PC-9 (cell line): ENCODE data around the gene MAN2A1.

Source experiments
- EZH2 ChIP-seq: fragments of 200-600 bp; sonication (generic); IDR thresholded peaks from 2 replicates; pipeline ENCODE4 v1.8.0; 2017; ENCODE audit warnings: antibody characterized with exemption, low read depth
- TF ChIP-seq, protein P1 (sequence below): fragments of 200-600 bp; sonication (generic); conservative IDR thresholded peaks from 2 replicates; pipeline ENCODE4 v1.6.1; 2017; ENCODE audit warnings: mixed run types, antibody characterized with exemption, mild to moderate bottlenecking, moderate library complexity

DNA sequence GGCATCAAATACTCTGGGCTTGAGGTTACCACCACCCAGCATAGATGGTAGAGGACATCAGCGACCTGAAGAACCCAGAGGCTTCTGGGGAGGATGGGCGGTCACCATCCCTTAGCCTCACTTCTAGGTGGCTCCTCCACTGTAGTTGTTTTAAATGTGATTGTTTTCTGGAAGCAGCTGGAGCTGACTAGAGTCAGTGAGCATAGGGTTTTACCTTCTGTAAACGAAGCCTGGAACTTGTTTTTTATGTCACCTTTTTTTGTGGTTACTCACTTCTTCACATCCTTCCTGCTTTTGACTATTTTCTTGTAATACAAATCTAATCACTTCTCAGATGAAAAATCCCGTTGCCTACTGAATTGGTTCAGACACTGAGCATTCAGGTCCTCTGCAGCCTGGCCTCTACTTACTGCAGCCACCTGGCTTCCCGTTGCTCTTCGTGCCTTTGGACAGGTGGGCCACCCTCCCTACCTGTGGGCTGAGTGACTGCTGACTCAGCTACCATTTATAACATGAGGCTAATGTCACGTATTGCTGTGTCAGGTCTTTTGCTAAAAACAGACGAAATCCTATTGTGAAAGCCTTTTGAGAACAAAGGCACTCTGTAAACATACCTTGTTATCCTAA is 167.8 kb downstream of the MAN2A1 start:
- TF ChIP-seq, protein P1, sequence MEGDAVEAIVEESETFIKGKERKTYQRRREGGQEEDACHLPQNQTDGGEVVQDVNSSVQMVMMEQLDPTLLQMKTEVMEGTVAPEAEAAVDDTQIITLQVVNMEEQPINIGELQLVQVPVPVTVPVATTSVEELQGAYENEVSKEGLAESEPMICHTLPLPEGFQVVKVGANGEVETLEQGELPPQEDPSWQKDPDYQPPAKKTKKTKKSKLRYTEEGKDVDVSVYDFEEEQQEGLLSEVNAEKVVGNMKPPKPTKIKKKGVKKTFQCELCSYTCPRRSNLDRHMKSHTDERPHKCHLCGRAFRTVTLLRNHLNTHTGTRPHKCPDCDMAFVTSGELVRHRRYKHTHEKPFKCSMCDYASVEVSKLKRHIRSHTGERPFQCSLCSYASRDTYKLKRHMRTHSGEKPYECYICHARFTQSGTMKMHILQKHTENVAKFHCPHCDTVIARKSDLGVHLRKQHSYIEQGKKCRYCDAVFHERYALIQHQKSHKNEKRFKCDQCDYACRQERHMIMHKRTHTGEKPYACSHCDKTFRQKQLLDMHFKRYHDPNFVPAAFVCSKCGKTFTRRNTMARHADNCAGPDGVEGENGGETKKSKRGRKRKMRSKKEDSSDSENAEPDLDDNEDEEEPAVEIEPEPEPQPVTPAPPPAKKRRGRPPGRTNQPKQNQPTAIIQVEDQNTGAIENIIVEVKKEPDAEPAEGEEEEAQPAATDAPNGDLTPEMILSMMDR: no peak
- no peak for TF ChIP-seq EZH2
